CD14-positive monocyte (primary cell): Measurements from ENCODE around the gene C5orf58. TPM values are rescaled to one million over a fixed set of nuclear protein-coding genes. Genes with fewer than 3 reads are reported as not detected.
A peak's percentile ranks its signal among the peaks of the same experiment; 100 is the strongest.

ENCODE experiments used
- DNase-seq, 3 donors: peaks; one replicate each; pipeline ENCODE4 v3.0.0-alpha.2; 2011 to 2022
- H2AFZ ChIP-seq: 2 replicates; pipeline ENCODE4 v1.6.0; 2012; ENCODE audit warnings: mild to moderate bottlenecking, low read depth, low read length, inconsistent platforms; ENCODE audit not compliant: insufficient read depth, poor library complexity, severe bottlenecking
- H3K27ac ChIP-seq, 2 donors: 1 replicate in 1 of 2; 2 replicates in 1 of 2; pipeline ENCODE4 v1.5.1; 2012 to 2013; ENCODE audit warnings: low read length in 2 of 2, control low read depth in 1 of 2, inconsistent platforms in 1 of 2, low read depth in 1 of 2, mild to moderate bottlenecking in 1 of 2
- H3K27me3 ChIP-seq, 2 donors: one replicate each; pipeline versions ENCODE4 v1.6.0 to v1.6.1; 2011 to 2013; ENCODE audit warnings: low read length in 2 of 2; ENCODE audit not compliant: control insufficient read depth in 2 of 2, insufficient read depth in 2 of 2
- H3K36me3 ChIP-seq, 2 donors: replicated peaks in 1 of 2; 1 replicate in 1 of 2; 2 replicates in 1 of 2; pipeline versions ENCODE4 v1.5.1 to v1.6.1; 2012 to 2013; ENCODE audit warnings: low read length in 2 of 2, control low read depth in 1 of 2, inconsistent platforms in 1 of 2, mild to moderate bottlenecking in 1 of 2; ENCODE audit not compliant: insufficient read depth in 2 of 2, control insufficient read depth in 1 of 2
- H3K4me1 ChIP-seq, 2 donors: 1 replicate in 1 of 2; 2 replicates in 1 of 2; pipeline versions ENCODE4 v1.5.1 to v1.6.1; 2012 to 2013; ENCODE audit warnings: low read length in 2 of 2, control low read depth in 1 of 2, inconsistent platforms in 1 of 2, mild to moderate bottlenecking in 1 of 2, moderate library complexity in 1 of 2; ENCODE audit not compliant: insufficient read depth in 2 of 2, control insufficient read depth in 1 of 2
- H3K4me2 ChIP-seq: replicated peaks from 2 replicates; pipeline ENCODE3; 2012; ENCODE audit warnings: low read length, moderate library complexity, mild to moderate bottlenecking; ENCODE audit not compliant: poor library complexity, severe bottlenecking; ENCODE audit errors: extremely low read depth
- H3K4me3 ChIP-seq, 3 experiments: fragments of 200-600 bp in 1 of 3; sonication (generic) in 1 of 3; replicated peaks in 1 of 3; 1 replicate in 2 of 3; 2 replicates in 1 of 3; pipeline ENCODE4 v1.5.1; 2011 to 2013; ENCODE audit warnings: low read length in 3 of 3, mild to moderate bottlenecking in 3 of 3, control low read depth in 2 of 3, low read depth in 2 of 3, inconsistent platforms in 1 of 3, moderate library complexity in 1 of 3
- H3K79me2 ChIP-seq: 2 replicates; pipeline ENCODE4 v1.6.0; 2012; ENCODE audit warnings: mild to moderate bottlenecking, control low read depth, inconsistent platforms, low read length, moderate library complexity; ENCODE audit not compliant: insufficient read depth
- H3K9ac ChIP-seq: 2 replicates; pipeline ENCODE4 v1.6.0; 2017; ENCODE audit warnings: low read length, mild to moderate bottlenecking; ENCODE audit not compliant: insufficient read depth, poor library complexity, severe bottlenecking
- H3K9me3 ChIP-seq, 2 donors: replicated peaks in 1 of 2; 1 replicate in 1 of 2; 2 replicates in 1 of 2; pipeline versions ENCODE4 v1.5.1 to v1.6.1; 2012 to 2013; ENCODE audit warnings: low read length in 2 of 2, control low read depth in 1 of 2; ENCODE audit not compliant: control insufficient read depth in 1 of 2, insufficient read depth in 1 of 2
- H4K20me1 ChIP-seq: 2 replicates; pipeline ENCODE4 v1.6.0; 2012; ENCODE audit warnings: mild to moderate bottlenecking, low read length, control low read depth, moderate library complexity; ENCODE audit not compliant: insufficient read depth
- H3K27ac Mint-ChIP-seq, 7 donors: one replicate each; pipeline ENCODE4 v1.8.0; 2020; ENCODE audit warnings: mild to moderate bottlenecking in 7 of 7, mixed read lengths in 7 of 7, moderate library complexity in 6 of 7, inconsistent platforms in 2 of 7
- H3K27me3 Mint-ChIP-seq, 3 donors: one replicate each; pipeline ENCODE4 v1.8.0; 2021 to 2022; ENCODE audit warnings: low read depth in 3 of 3, mild to moderate bottlenecking in 3 of 3, mixed read lengths in 3 of 3, moderate library complexity in 3 of 3, inconsistent platforms in 1 of 3
- H3K36me3 Mint-ChIP-seq, 2 donors: one replicate each; pipeline ENCODE4 v1.8.0; 2020; ENCODE audit warnings: mixed read lengths in 2 of 2, inconsistent platforms in 1 of 2, mild to moderate bottlenecking in 1 of 2
- H3K4me1 Mint-ChIP-seq: one replicate; pipeline ENCODE4 v1.8.0; 2020; ENCODE audit warnings: mild to moderate bottlenecking, mixed read lengths
- H3K4me3 Mint-ChIP-seq, 2 donors: one replicate each; pipeline ENCODE4 v1.8.0; 2020; ENCODE audit warnings: mild to moderate bottlenecking in 2 of 2, mixed read lengths in 2 of 2, moderate library complexity in 1 of 2
- H3K9me3 Mint-ChIP-seq, 7 donors: one replicate each; pipeline ENCODE4 v1.8.0; 2020 to 2022; ENCODE audit warnings: mixed read lengths in 7 of 7, mild to moderate bottlenecking in 6 of 7, moderate library complexity in 6 of 7, inconsistent platforms in 2 of 7
- WGBS: methylation state at CpG from one replicate; pipeline ENCODE4 v1.1.5; 2013; ENCODE audit warnings: missing lambda C conversion rate; ENCODE audit not compliant: insufficient coverage; 5-methylcytosine and 5-hydroxymethylcytosine counted together
- intact Hi-C, 2 donors: fragments of 100-400 bp; cut with micrococcal nuclease; formaldehyde crosslinking; loops; one replicate each; pipeline versions ENCODE4 v1.15.0 to v1.15.1; 2023
- polyA plus RNA-seq, 3 donors: library from polyadenylated mRNA; depleted of rRNA in 1 of 3; unstranded in 2 of 3; stranded (reverse) in 1 of 3; fragments of 300-500 nt in 2 of 3; fragments of >200 nt in 1 of 3; fragmentation: Illumina TruSeq in 2 of 3; gene quantifications; 1 replicate in 2 of 3; 2 replicates in 1 of 3; pipeline ENCODE4 v1.2.3, GENCODE V29; 2012 to 2021
- TF ChIP-seq, protein P1 (sequence below): fragments of 200-600 bp; IDR thresholded peaks from one replicate; pipeline ENCODE4 v1.8.0; 2022; ENCODE audit warnings: antibody characterized with exemption, mild to moderate bottlenecking

C5orf58 gene
- polyA plus RNA-seq, 3 donors = 0.46 TPM; not detected in 2

DNA sequence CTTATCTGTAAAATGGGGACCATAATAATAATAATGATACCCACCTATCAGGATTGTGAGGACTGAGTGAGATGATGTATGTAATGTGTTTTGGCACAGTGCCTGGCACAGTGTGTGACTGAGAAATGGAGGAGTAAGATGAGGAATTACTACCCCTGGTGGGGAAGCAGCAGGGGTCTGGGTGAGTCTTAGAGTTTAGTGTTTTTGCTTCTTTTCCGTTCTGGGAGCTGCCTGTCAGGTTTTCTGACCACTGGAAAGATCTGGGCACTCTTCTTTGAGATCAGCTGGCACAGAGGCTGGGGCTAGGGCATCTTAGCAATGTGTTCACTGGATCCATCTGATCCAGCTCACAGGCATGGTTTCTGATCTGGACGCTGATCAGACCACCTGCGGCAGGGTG, 56.3 kb downstream of the C5orf58 start:
- no peak overlapping the region for H3K4me2 ChIP-seq
- H3K27me3 Mint-ChIP-seq = peaks cover 0 to 6% (median 0%) of the 10 kb centered on the region in 3 donors
- intact Hi-C loops = no loop called here
- H3K9me3 ChIP-seq = no peaks in the 10 kb centered on the region
- TF ChIP-seq, protein P1, sequence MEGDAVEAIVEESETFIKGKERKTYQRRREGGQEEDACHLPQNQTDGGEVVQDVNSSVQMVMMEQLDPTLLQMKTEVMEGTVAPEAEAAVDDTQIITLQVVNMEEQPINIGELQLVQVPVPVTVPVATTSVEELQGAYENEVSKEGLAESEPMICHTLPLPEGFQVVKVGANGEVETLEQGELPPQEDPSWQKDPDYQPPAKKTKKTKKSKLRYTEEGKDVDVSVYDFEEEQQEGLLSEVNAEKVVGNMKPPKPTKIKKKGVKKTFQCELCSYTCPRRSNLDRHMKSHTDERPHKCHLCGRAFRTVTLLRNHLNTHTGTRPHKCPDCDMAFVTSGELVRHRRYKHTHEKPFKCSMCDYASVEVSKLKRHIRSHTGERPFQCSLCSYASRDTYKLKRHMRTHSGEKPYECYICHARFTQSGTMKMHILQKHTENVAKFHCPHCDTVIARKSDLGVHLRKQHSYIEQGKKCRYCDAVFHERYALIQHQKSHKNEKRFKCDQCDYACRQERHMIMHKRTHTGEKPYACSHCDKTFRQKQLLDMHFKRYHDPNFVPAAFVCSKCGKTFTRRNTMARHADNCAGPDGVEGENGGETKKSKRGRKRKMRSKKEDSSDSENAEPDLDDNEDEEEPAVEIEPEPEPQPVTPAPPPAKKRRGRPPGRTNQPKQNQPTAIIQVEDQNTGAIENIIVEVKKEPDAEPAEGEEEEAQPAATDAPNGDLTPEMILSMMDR = no peak
- H3K27me3 ChIP-seq = no peaks in the 10 kb centered on the region
- peaks cover 94% of the 10 kb centered on the region for H3K4me1 Mint-ChIP-seq
- H3K9me3 Mint-ChIP-seq = peaks cover 0 to 2% (median 0%) of the 10 kb centered on the region in 7 donors
- peaks cover 73 to 86% of the 10 kb centered on the region in 2 donors for H3K4me1 ChIP-seq
- H4K20me1 ChIP-seq = peaks cover 99% of the 10 kb centered on the region
- peaks cover 85 to 90% of the 10 kb centered on the region in 2 donors for H3K36me3 ChIP-seq
- no peak overlapping the region for H2AFZ ChIP-seq
- H3K27ac ChIP-seq = peak overlapping the region; percentile 66 to 74
- H3K36me3 Mint-ChIP-seq = peaks cover 94 to 97% of the 10 kb centered on the region in 2 donors
- H3K27ac Mint-ChIP-seq = peak overlapping the region; percentile 30 to 100 (median 93)
- DNase-seq = no peak
- no peak overlapping the region for H3K9ac ChIP-seq
- H3K4me3 ChIP-seq = no peak overlapping the region
- WGBS = 100% methylated on average over 1 of the region's 3 CpGs
- H3K4me3 Mint-ChIP-seq = peak overlapping the region in 1 of 2 donors; percentile 48
- peaks cover 90% of the 10 kb centered on the region for H3K79me2 ChIP-seq

DNA sequence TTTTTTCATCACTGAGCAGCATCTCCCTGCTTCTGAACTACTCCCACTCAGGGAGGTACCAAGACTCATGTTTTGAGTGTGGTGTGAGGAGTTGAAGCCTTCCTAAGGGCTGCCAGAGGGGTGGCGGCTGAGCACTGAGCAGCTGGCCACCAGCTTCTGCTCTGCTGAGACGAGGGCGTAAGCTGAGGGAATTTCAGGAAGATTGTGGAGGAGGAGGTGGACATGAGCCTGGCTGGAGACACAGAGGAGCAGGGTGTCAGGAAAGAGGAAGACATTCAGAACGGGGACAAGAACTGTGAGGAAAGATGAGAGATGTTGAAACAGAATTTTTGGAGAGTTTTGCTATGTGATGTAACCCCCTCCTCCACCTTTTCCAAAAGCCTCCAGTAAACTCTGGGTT, 57.0 kb downstream of the C5orf58 start:
- intact Hi-C loops = loop anchor here (5.0 kb wide), 2 partner anchors 43 to 53 kb away; no protein-coding TSS in a partner anchor
- Histone ChIP-seq H3K4me1 (peaks cover 79 to 92% of the 10 kb centered on the region in 2 donors), H3K4me3 (peak overlapping the region in 1 of 3 experiments; percentile 26), H3K36me3 (peaks cover 85 to 90% of the 10 kb centered on the region in 2 donors), H3K27me3 (no peaks in the 10 kb centered on the region), H3K27ac (peak overlapping the region; percentile 66 to 74), H3K9me3 (no peaks in the 10 kb centered on the region), H3K4me2 (peak overlapping the region; percentile 49), H2AFZ (no peak overlapping the region), H3K9ac (no peak overlapping the region), H3K79me2 (peaks cover 90% of the 10 kb centered on the region), H4K20me1 (peaks cover 99% of the 10 kb centered on the region)
- Mint-ChIP-seq H3K36me3 (peaks cover 94 to 97% of the 10 kb centered on the region in 2 donors), H3K4me1 (peaks cover 95% of the 10 kb centered on the region), H3K9me3 (peaks cover 0 to 2% (median 0%) of the 10 kb centered on the region in 7 donors), H3K4me3 (peak overlapping the region in 1 of 2 donors; percentile 76), H3K27ac (peak overlapping the region; percentile 87 to 100 (median 93)), H3K27me3 (peaks cover 0 to 4% (median 0%) of the 10 kb centered on the region in 3 donors)
- TF ChIP-seq, protein P1 = no peak
- peak in 2 of 3 donors; percentile 61 to 62 for DNase-seq
- WGBS = 33% methylated on average over 3 of the region's 4 CpGs
